ENCODE data around the gene ZNF488. TPM values are rescaled to one million over a fixed set of nuclear protein-coding genes. Genes with fewer than 3 reads are reported as not detected.

ZNF488 gene
- total and polyA plus RNA-seq, 2 donors (not counting 1 experiment from before 2014, with no cell fraction given) = not detected

DNA sequence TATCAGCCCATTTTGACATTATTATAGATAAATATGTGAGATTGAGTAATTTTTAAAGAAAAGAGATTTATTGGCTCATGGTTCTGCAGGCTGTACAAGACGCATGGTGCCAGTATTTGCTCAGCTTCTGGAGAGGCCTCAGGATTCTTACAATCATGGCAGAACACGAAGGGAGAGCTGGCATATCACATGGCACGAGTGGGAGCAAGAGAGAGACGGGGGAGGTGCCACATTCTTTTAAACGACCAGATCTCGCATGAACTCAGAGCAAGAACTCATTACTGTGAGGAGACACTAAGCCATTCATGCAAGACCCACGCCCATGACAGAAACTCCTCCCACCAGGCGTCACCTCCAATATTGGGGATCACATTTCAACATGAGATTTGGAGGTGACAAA, 40.1 kb upstream of the ZNF488 start:
- 86% methylated on average over 6 of the region's 8 CpGs for WGBS (ENCODE audit: insufficient coverage)
- Histone ChIP-seq H3K79me2 (ENCODE audit: control insufficient read depth, insufficient read depth, low read length) (no peaks in the 10 kb centered on the region), H3K9me3 (ENCODE audit: control extremely low read depth in 1 of 3, control insufficient read depth in 2 of 3, insufficient read depth in 1 of 3, low read length in 2 of 3) (peaks cover 0 to 9% (median 0%) of the 10 kb centered on the region in 3 donors), H3K4me2 (replicated peaks; ENCODE audit: low read depth, low read length, poor library complexity, severe bottlenecking) (no peak overlapping the region), H3K36me3 (replicated peaks in 1 of 2; ENCODE audit: control extremely low read depth in 1 of 2, control insufficient read depth in 1 of 2, extremely low read depth in 1 of 2, insufficient read depth in 2 of 2, low read length in 1 of 2) (no peaks in the 10 kb centered on the region), H3K27me3 (replicated peaks in 1 of 4; ENCODE audit: control extremely low read depth in 1 of 4, control insufficient read depth in 3 of 4, insufficient read depth in 4 of 4, low read length in 3 of 4) (no peaks in the 10 kb centered on the region), H3K27ac (ENCODE audit: low read length in 2 of 2) (no peak overlapping the region), H3K4me1 (ENCODE audit: control insufficient read depth in 2 of 2, insufficient read depth in 2 of 2, low read length in 2 of 2) (no peaks in the 10 kb centered on the region), H4K20me1 (ENCODE audit: control insufficient read depth, insufficient read depth, low read length, poor library complexity, severe bottlenecking) (no peaks in the 10 kb centered on the region), H3K9ac (ENCODE audit: low read length) (no peak overlapping the region), H3K4me3 (ENCODE audit: control extremely low read depth in 1 of 5, extremely low read depth in 1 of 5, insufficient read depth in 1 of 5, low read depth in 2 of 5, low read length in 4 of 5) (no peak overlapping the region), H2AFZ (ENCODE audit: insufficient read depth, low read depth, low read length, poor library complexity, severe bottlenecking) (no peak overlapping the region)
- POLR2A ChIA-PET = no interaction called here
- DNase-seq (no peak), ATAC-seq (ENCODE audit: low read depth) (no peak)
- Mint-ChIP-seq H3K27me3 (no peaks in the 10 kb centered on the region), H3K4me1 (no peaks in the 10 kb centered on the region), H3K27ac (no peak overlapping the region), H3K4me3 (no peak overlapping the region), H3K9me3 (ENCODE audit: insufficient read depth) (no peaks in the 10 kb centered on the region)
- TF ChIP-seq, protein P1, sequence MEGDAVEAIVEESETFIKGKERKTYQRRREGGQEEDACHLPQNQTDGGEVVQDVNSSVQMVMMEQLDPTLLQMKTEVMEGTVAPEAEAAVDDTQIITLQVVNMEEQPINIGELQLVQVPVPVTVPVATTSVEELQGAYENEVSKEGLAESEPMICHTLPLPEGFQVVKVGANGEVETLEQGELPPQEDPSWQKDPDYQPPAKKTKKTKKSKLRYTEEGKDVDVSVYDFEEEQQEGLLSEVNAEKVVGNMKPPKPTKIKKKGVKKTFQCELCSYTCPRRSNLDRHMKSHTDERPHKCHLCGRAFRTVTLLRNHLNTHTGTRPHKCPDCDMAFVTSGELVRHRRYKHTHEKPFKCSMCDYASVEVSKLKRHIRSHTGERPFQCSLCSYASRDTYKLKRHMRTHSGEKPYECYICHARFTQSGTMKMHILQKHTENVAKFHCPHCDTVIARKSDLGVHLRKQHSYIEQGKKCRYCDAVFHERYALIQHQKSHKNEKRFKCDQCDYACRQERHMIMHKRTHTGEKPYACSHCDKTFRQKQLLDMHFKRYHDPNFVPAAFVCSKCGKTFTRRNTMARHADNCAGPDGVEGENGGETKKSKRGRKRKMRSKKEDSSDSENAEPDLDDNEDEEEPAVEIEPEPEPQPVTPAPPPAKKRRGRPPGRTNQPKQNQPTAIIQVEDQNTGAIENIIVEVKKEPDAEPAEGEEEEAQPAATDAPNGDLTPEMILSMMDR (IDR thresholded peaks at IDR 0.05) = no peak
- no peak for TF ChIP-seq EZH2 (IDR thresholded peaks at IDR 0.05; ENCODE audit: borderline replicate concordance, insufficient read depth, low read depth, low read length, poor library complexity, severe bottlenecking)
- intact Hi-C loops (cut with micrococcal nuclease) = no loop called here
- CTCF ChIA-PET = no interaction called here

- TF ChIP-seq, protein P1 (IDR thresholded peaks at IDR 0.05) = no peak
- TF ChIP-seq EZH2 (IDR thresholded peaks at IDR 0.05; ENCODE audit: borderline replicate concordance, insufficient read depth, low read depth, low read length, poor library complexity, severe bottlenecking) = no peak
- H3K9me3 Mint-ChIP-seq (ENCODE audit: insufficient read depth) = no peaks in the 10 kb centered on the region
- no peaks in the 10 kb centered on the region for H3K4me1 Mint-ChIP-seq
- intact Hi-C loops (cut with micrococcal nuclease) = no loop called here
- H3K27ac Mint-ChIP-seq = no peak overlapping the region
- CTCF ChIA-PET = no interaction called here
- Histone ChIP-seq H3K9ac (ENCODE audit: low read length) (no peak overlapping the region), H3K27me3 (replicated peaks in 1 of 4; ENCODE audit: control extremely low read depth in 1 of 4, control insufficient read depth in 3 of 4, insufficient read depth in 4 of 4, low read length in 3 of 4) (no peaks in the 10 kb centered on the region), H3K4me2 (replicated peaks; ENCODE audit: low read depth, low read length, poor library complexity, severe bottlenecking) (no peak overlapping the region), H3K36me3 (replicated peaks in 1 of 2; ENCODE audit: control extremely low read depth in 1 of 2, control insufficient read depth in 1 of 2, extremely low read depth in 1 of 2, insufficient read depth in 2 of 2, low read length in 1 of 2) (no peaks in the 10 kb centered on the region), H3K9me3 (ENCODE audit: control extremely low read depth in 1 of 3, control insufficient read depth in 2 of 3, insufficient read depth in 1 of 3, low read length in 2 of 3) (peaks cover 0 to 8% (median 0%) of the 10 kb centered on the region in 3 donors), H3K4me3 (ENCODE audit: control extremely low read depth in 1 of 5, extremely low read depth in 1 of 5, insufficient read depth in 1 of 5, low read depth in 2 of 5, low read length in 4 of 5) (no peak overlapping the region), H3K27ac (ENCODE audit: low read length in 2 of 2) (no peak overlapping the region), H4K20me1 (ENCODE audit: control insufficient read depth, insufficient read depth, low read length, poor library complexity, severe bottlenecking) (no peaks in the 10 kb centered on the region), H3K79me2 (ENCODE audit: control insufficient read depth, insufficient read depth, low read length) (no peaks in the 10 kb centered on the region), H3K4me1 (ENCODE audit: control insufficient read depth in 2 of 2, insufficient read depth in 2 of 2, low read length in 2 of 2) (no peaks in the 10 kb centered on the region), H2AFZ (ENCODE audit: insufficient read depth, low read depth, low read length, poor library complexity, severe bottlenecking) (no peak overlapping the region)
- no peak overlapping the region for H3K4me3 Mint-ChIP-seq
- POLR2A ChIA-PET = no interaction called here
- no peaks in the 10 kb centered on the region for H3K27me3 Mint-ChIP-seq
- DNase-seq (no peak), ATAC-seq (ENCODE audit: low read depth) (no peak)
- no CpG with 5 or more reads among the region's 4 CpGs for WGBS (ENCODE audit: insufficient coverage)
These were observed 39.4 kb upstream of the ZNF488 start for GRCh38 chr10:47423476-47423875.

Data from B cell (primary cell).